NCI-H2107 treated with DMSO at 0.1 percent for 48 hours (cell line): ENCODE data around the gene CHRM4.

Experiments used
- DNase-seq: peaks from one replicate; lab custom pipeline; 2025; ENCODE audit not compliant: unreplicated experiment; lab: John Stamatoyannopoulos, UW

Gene CHRM4

DNA sequence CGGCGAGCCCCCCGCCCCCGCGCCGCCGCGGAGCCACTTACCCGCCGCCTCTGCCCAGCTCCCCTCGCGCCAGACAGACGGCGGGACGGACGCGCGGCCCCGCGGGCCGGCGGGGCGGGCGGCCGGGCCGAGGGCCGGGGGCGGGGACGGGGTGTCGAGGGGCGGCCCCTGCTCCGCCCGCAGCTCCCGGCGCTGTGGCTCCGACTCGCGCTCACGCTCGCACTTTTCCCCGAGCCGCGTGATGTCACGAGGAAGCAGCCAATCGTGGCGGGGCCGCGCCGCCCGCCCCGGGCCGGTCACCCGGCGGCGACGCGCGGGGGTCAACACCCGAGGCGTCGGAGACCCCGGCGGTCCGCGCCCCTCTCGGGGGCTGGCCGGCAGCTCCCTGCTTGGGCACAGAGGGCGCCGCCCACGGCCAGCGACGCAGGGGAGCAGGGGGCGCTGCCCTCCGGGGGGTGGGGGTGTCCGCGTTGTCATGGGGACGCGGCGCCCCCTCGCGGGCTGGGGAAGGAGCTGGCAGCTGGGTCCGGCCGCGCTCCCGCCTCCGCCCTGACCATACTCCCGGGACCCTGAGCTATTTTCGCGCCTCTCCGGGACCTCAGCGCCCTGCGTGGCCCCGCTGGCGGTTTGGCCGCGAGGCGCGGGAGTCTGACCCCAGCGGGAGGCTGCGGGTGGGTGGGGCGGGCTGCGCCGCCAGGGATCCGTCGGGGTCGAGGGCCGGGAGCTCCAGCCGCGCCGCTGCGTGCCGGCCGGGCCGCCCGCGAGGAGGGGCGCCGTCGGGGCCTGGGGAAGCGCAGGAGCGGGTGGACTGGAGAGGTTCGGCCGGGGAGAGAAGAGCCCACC, at the start of gene CHRM4:
CHRM4 (minus strand) TSS at position 199 of the 843 bp plus-strand sequence. CDS start 5,219 bp downstream, outside the sequence.
- DNase-seq: no peak

- no peak for DNase-seq
Measured at GRCh38 chr11:46438211-46438610, 46.6 kb upstream of the CHRM4 start.

GRCh38 chr11:46437122-46437689, 45.6 kb upstream of the CHRM4 start:
- DNase-seq: no peak

GRCh38 chr11:46436113-46436512, 44.5 kb upstream of the CHRM4 start:
- DNase-seq: no peak

GRCh38 chr11:46435679-46436078, 44.1 kb upstream of the CHRM4 start:
- no peak for DNase-seq

GRCh38 chr11:46431211-46431610, 39.6 kb upstream of the CHRM4 start:
- DNase-seq: no peak

- no peak for DNase-seq
Measured at GRCh38 chr11:46429717-46430116, 38.1 kb upstream of the CHRM4 start.

DNA sequence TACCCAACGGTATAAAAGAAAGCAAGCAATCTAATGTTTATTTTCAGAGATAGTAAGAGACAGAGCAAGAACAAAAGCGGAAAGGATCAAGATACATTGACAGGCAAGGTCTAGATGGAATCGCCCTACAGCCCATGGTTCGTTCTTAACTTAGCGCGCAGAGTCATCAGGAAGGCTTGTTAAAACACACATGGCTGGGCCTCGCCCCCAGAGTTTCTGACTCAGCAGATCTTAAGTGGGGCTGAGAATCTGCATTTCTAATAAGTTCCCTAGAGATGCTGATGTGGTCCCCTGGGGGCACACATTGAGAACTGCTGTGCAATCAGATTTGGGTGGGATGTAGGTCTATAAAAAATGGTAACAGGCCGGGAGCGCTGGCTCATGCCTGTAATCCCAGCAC, 35.8 kb upstream of the CHRM4 start:
- no peak for DNase-seq

- DNase-seq: no peak
Measured at GRCh38 chr11:46426233-46426991, 34.8 kb upstream of the CHRM4 start.

DNA sequence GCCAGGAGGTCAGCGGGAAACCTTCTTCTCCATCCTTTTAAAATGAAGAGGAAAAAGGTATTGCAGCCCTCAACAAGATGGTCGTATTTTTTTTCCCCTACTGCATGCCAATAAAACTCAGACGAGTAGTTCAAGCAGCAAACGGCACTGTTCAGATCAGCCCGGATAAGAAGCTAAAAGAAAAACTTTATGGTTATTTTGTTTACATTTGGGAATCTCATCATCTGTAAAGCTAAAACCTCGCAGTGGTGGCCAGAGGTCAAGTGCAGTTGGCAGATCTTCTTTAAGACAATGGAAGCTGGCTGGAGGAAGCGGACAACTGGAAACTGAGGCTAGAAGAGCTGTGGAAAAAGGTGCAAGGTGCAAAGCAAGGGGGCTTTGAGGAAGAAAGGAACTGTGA, 31.0 kb upstream of the CHRM4 start:
- DNase-seq: no peak

DNA sequence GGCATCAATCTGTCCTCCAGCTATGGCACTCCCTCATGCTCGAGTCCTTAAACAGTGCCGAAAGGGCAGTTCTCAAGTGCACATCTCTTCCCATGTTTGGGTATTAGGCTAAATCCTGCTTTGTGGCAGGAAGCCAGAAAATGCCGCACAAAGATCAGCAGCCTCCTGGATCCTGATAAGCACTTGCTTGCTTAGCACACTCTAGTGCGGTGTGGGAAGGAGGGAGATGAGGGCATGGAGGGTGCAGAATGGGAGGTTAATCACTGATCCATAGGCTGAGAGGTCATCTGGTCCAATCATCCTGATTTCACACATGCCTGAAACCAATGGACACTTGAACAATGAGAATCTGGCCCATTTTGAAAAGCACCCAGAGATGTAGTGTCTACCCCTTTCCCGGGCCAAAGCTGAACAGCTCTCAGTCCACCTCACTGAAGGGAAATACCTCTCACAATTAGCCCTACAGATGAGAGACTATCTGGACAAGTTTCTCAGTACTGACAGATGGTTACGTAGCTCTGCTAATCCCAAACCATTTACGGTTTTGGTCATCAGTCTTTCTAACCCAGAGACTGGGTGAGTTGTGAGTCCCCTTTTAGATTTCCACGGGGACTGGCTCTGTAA, 29.8 kb upstream of the CHRM4 start:
- no peak for DNase-seq

DNA sequence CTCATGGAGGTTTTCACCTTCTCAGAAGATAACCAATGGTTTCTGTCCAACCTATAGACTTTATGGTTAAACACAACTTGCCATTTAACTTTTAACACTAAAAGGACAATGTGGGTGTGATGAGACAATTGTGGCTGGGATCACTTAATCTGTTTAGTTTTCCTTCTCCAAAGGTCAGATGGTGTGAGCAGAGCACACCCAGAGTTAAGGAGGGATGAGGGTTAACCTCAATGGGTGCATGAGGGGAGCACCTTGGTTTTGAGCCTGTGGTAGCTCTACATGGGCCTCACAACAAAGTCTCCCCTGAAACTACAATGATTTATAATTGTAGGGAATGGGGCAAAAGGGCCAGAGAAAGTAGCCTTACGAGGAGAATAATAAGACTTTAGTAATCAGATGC, 28.9 kb upstream of the CHRM4 start:
- no peak for DNase-seq

DNA sequence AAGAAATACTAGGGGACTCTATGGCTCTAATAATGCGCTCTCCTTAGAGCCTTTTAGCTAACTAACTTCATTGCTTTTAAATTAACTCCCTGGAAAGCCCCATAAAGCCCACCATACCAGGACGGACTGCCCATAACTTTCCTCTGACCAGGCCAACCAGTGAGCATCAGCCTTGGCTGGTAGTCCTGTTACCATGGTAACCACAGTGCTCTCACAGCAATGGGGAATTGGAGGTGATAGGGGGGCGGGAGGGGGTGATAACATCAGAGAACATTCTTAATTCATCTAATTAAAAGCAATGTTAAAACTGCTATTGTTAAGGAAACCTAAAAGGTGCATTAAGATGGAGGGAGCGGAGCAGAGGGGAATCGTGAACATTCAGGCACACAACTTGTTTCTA, 27.2 kb upstream of the CHRM4 start:
- DNase-seq: no peak

- DNase-seq: no peak
Measured at GRCh38 chr11:46417711-46418110, 26.1 kb upstream of the CHRM4 start.

- peak; percentile 86 for DNase-seq
Measured at GRCh38 chr11:46414879-46415278, 23.3 kb upstream of the CHRM4 start.

DNA sequence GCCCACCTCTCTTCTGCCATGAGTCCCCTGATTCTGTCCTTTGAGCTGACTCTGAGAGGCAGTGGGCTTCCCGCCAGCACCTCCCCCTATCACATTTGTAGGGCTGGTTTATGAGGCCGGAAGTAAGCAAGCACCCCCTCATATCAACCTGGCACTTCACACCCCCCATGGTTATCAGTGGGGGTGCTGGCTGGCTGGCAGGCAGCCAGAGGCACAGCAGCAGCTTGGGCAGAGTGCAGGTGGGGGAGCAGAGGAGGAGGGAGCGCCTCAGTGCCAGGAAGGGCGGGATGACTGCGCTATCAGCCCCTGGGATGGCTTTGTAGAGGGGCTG, 22.9 kb upstream of the CHRM4 start:
- peak; percentile 95 for DNase-seq

DNA sequence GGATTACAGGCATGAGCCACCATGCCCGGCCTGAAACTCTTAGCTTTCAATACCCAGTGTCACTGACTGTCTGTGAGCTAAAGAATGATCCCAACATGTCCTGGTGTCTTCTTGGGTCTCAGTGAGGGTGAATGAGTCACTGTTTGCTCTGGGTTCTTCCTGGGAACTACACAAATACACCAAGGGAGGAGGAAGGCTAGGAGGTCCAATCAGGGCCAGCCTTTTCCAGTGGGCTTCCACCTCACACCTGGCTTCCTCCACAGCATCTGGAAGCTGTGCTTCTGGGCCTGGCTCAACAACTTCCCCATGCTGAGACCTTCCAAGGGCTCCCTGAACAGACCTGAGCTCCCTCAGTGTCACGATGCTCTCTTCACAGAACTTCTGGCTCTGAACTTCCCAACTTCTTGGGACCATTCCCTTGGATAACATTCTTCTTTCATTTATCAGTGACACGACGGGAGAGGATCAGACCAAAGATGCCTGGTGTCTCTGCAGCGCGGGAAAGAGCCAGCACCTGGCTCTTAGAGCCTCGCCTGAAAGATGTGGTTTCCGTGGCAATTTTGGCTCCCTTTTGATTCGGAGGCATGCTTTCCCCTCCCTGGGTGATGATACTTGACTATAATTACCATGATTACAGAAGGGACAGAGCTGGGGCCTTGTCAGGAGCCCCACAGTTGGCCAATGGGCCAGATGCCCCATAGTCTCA, 22.3 kb upstream of the CHRM4 start:
- DNase-seq: peak; percentile 95

DNA sequence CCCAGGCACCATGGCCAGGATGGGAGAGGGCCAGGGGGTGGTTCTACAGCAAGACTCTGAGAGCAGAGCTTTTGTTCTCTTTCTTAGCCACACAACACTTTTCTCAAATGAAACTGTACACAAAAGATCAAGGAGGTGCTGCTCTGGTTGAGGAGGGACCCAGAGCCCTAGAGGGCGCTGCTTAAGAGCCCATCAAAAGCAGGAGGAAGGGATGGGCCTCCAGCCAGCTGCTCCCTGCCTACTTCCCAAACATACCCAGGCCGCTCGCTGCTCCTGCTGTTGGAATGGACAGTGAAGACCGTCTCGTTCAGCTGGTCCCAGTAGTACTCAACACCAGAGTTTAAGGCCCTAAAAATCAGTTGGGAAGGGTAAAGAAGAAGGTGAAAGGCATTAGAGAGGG, 18.4 kb upstream of the CHRM4 start:
- no peak for DNase-seq

DNA sequence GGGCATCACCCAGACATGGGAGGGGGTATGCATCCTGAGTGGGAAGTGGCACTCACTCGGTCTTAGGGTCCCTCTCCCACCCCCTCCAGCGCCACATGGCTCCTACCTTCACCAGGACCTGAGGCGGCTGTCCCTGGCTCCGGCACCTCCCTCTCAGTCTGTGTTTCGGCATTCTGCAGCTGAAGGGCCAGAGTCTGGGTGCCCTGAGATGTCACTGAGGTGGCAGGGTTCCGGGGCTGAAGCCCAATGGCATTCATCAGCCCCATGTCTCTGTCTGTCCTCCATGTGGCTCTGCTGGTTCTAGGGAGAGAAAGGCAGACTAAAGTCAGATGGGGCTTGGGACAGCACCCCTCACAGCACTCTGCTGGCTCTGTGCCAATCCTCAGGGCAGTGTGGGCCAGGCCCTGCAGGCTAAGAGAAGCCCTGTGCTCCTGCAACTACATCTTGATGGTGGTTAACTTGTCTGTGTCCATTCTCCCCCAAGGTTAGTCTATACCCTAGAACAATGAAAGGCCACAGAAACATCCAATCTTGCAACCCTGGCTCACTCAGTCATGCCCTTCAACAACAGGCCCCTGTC, 16.9 kb upstream of the CHRM4 start:
- DNase-seq: no peak

DNA sequence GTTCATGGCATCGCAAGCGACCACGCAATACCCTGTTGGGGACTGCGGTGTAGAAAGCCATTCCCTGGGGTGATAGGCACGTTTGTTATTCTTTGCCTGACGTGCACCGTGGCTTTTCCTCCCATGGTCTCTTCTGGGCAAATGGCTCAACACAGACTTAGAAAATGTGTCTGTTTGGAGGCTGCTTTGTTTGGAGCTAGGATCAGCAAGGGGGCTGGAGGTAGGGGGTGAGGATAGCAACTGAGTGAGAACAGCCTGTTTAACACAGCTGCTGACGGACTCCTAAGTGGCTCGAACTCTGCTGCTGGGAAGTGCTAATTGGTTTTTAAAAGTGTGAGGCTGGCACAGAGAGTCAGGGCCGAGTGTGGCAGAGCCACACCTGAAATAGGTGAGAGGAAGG, 16.1 kb upstream of the CHRM4 start:
- peak; percentile 37 for DNase-seq
